GM23338 (cell line): ENCODE results near the gene TOM1L1. TPM values are rescaled to one million over a fixed set of nuclear protein-coding genes. Genes with fewer than 3 reads are reported as not detected.

Source experiments
- polyA plus RNA-seq: library from polyadenylated mRNA; unstranded; fragments of >200 nt; fragmentation: Nextera tagmentation; extraction: Ambion mirVana; gene quantifications from 2 replicates; pipeline ENCODE4 v1.2.1, GENCODE V29; 2016
- small RNA-seq: library from RNA; depleted of rRNA; stranded (forward); fragments of <200 nt; gene quantifications from one replicate; pipeline ENCODE3, GENCODE V24; 2014; ENCODE audit warnings: low replicate concordance
- total RNA-seq: library from RNA; depleted of rRNA; stranded (reverse); fragments of >200 nt; shearing (Covaris generic); gene quantifications from 2 replicates; pipeline ENCODE4 v1.2.3, GENCODE V29; 2014; rRNA removed

TOM1L1 gene
- total and polyA plus RNA-seq, 2 experiments from 2014 or later = 46.8 to 58.0 TPM

Small RNA genes within 50 kb of the gene (small RNA-seq; reads per million reads assigned to genes)
- not detected for gene AC007485.1

Other genes with a start within 250 kb of the TOM1L1 start
- 54.5 and 56.7 TPM in 2 replicates for gene COX11, start 67.8 kb downstream of the TOM1L1 start, total RNA-seq
- 50.5 and 53.7 TPM in 2 replicates for gene COX11, start 67.8 kb downstream of the TOM1L1 start, polyA plus RNA-seq
- 45.4 and 52.1 TPM in 2 replicates for gene STXBP4, start 67.9 kb downstream of the TOM1L1 start, total RNA-seq
- 25.0 and 26.4 TPM in 2 replicates for gene STXBP4, start 67.9 kb downstream of the TOM1L1 start, polyA plus RNA-seq